ENCODE results near the gene OR5H1. TPM values are rescaled to one million over a fixed set of nuclear protein-coding genes. Genes with fewer than 3 reads are reported as not detected.
"Not testable (repeated sequence)": the region's sequence is repeated elsewhere in the genome, so short reads cannot be mapped to it uniquely, and the experiment has no call there.

Gene OR5H1
- total RNA-seq, 1 donor from 2014 or later, result not detected

- H3K4me3 ChIP-seq (ENCODE audit: low read depth, low read length), result no peak overlapping the region
- H3K36me3 ChIP-seq (ENCODE audit: control insufficient read depth, insufficient read depth, low read length), result no peaks in the 10 kb centered on the region
- FAIRE-seq, result no peak
- no peak for TF ChIP-seq CTCF (IDR thresholded peaks at IDR 0.05; ENCODE audit: insufficient read depth, low read length, severe bottlenecking)
- H3K27me3 ChIP-seq (ENCODE audit: control insufficient read depth, insufficient read depth, low read length), result no peaks in the 10 kb centered on the region
- DNase-seq (ENCODE audit: low read depth), result peak; percentile 4
Observed at GRCh38 chr3:98109807-98110549, 20.5 kb upstream of the OR5H1 start.

GRCh38 chr3:98110550-98110908 is 20.0 kb upstream of the OR5H1 start:
- no peak overlapping the region for H3K4me3 ChIP-seq (ENCODE audit: low read depth, low read length)
- no peak for TF ChIP-seq CTCF (IDR thresholded peaks at IDR 0.05; ENCODE audit: insufficient read depth, low read length, severe bottlenecking)
- no peaks in the 10 kb centered on the region for H3K36me3 ChIP-seq (ENCODE audit: control insufficient read depth, insufficient read depth, low read length)
- DNase-seq (ENCODE audit: low read depth) (no peak), FAIRE-seq (no peak)
- H3K27me3 ChIP-seq (ENCODE audit: control insufficient read depth, insufficient read depth, low read length), result no peaks in the 10 kb centered on the region

- no peaks in the 10 kb centered on the region for H3K27me3 ChIP-seq (ENCODE audit: control insufficient read depth, insufficient read depth, low read length)
- no peaks in the 10 kb centered on the region for H3K36me3 ChIP-seq (ENCODE audit: control insufficient read depth, insufficient read depth, low read length)
- TF ChIP-seq CTCF (IDR thresholded peaks at IDR 0.05; ENCODE audit: insufficient read depth, low read length, severe bottlenecking), result no peak
- FAIRE-seq, result no peak
- H3K4me3 ChIP-seq (ENCODE audit: low read depth, low read length), result no peak overlapping the region
- DNase-seq (ENCODE audit: low read depth), result no peak
Observed at GRCh38 chr3:98114264-98114663, 16.3 kb upstream of the OR5H1 start.

- TF ChIP-seq CTCF (IDR thresholded peaks at IDR 0.05; ENCODE audit: insufficient read depth, low read length, severe bottlenecking), result no peak
- Histone ChIP-seq H3K4me3 (ENCODE audit: low read depth, low read length) (no peak overlapping the region), H3K27me3 (ENCODE audit: control insufficient read depth, insufficient read depth, low read length) (no peaks in the 10 kb centered on the region), H3K36me3 (ENCODE audit: control insufficient read depth, insufficient read depth, low read length) (no peaks in the 10 kb centered on the region)
- no peak for DNase-seq (ENCODE audit: low read depth)
- FAIRE-seq, result no peak
Observed at GRCh38 chr3:98115717-98116116, 14.8 kb upstream of the OR5H1 start.

- no peak for TF ChIP-seq CTCF (IDR thresholded peaks at IDR 0.05; ENCODE audit: insufficient read depth, low read length, severe bottlenecking)
- no peak for FAIRE-seq
- Histone ChIP-seq H3K36me3 (ENCODE audit: control insufficient read depth, insufficient read depth, low read length) (no peaks in the 10 kb centered on the region), H3K27me3 (ENCODE audit: control insufficient read depth, insufficient read depth, low read length) (no peaks in the 10 kb centered on the region), H3K4me3 (ENCODE audit: low read depth, low read length) (no peak overlapping the region)
- no peak for DNase-seq (ENCODE audit: low read depth)
Observed at GRCh38 chr3:98136631-98137030, 6.1 kb downstream of the OR5H1 start.

GRCh38 chr3:98137826-98138557 is 7.5 kb downstream of the OR5H1 start:
- not testable (repeated sequence) for H3K36me3 ChIP-seq (ENCODE audit: control insufficient read depth, insufficient read depth, low read length); H3K4me3 ChIP-seq (ENCODE audit: low read depth, low read length); FAIRE-seq

More at GRCh38 chr3:98137826-98138557, 7.5 kb downstream of the OR5H1 start:
- not testable (repeated sequence) for DNase-seq (ENCODE audit: low read depth); H3K27me3 ChIP-seq (ENCODE audit: control insufficient read depth, insufficient read depth, low read length)

All from bronchial epithelial cell (primary cell).